ENCODE measurements around the gene HPN.

- TF ChIP-seq CTCF (IDR thresholded peaks at IDR 0.05) (no peak), ZFX (IDR thresholded peaks at IDR 0.05; ENCODE audit: borderline replicate concordance) (no peak)
Measured at GRCh38 chr19:35069696-35070095, 28.2 kb downstream of the HPN start.

Measured in 22Rv1 (cell line).